ENCODE measurements around the gene THEM5.
A peak's percentile ranks its signal among the peaks of the same experiment; 100 is the strongest.

The THEM5 gene

GRCh38 chr1:151843398-151843797 lies 10.1 kb downstream of the THEM5 start:
- no peak for TF ChIP-seq CTCF (IDR thresholded peaks at IDR 0.05; ENCODE audit: unreplicated experiment in 3 of 3)
- H3K4me3 Mint-ChIP-seq, result no peak overlapping the region
- H3K36me3 Mint-ChIP-seq (ENCODE audit: low read depth), result no peaks in the 10 kb centered on the region
- H3K27me3 Mint-ChIP-seq (ENCODE audit: low read depth), result peaks cover 70% of the 10 kb centered on the region
- H3K4me1 Mint-ChIP-seq, result no peaks in the 10 kb centered on the region
- no peak overlapping the region for H3K27ac Mint-ChIP-seq
- H3K9me3 Mint-ChIP-seq, result no peaks in the 10 kb centered on the region

GRCh38 chr1:151841141-151841540 lies 12.4 kb downstream of the THEM5 start:
- Mint-ChIP-seq H3K27me3 (ENCODE audit: low read depth) (peaks cover 78% of the 10 kb centered on the region), H3K36me3 (ENCODE audit: low read depth) (no peaks in the 10 kb centered on the region), H3K4me1 (peaks cover 13% of the 10 kb centered on the region), H3K27ac (no peak overlapping the region), H3K9me3 (peaks cover 3% of the 10 kb centered on the region), H3K4me3 (no peak overlapping the region)
- TF ChIP-seq CTCF (IDR thresholded peaks at IDR 0.05; ENCODE audit: unreplicated experiment in 3 of 3), result no peak

GRCh38 chr1:151840421-151840820 lies 13.1 kb downstream of the THEM5 start:
- no peak for TF ChIP-seq CTCF (IDR thresholded peaks at IDR 0.05; ENCODE audit: unreplicated experiment in 3 of 3)

GRCh38 chr1:151839457-151840403 lies 13.8 kb downstream of the THEM5 start, which contains the start of gene C2CD4D:
Gene C2CD4D, minus strand, starts transcription at chr1:151839820. Its CDS starts 831 bp downstream, at chr1:151838989.
- Mint-ChIP-seq H3K27me3 (ENCODE audit: low read depth) (peaks cover 84% of the 10 kb centered on the region), H3K36me3 (ENCODE audit: low read depth) (no peaks in the 10 kb centered on the region), H3K4me3 (peak within 1 kb of the TSS; percentile 75 to 78 (median 75)), H3K4me1 (peaks cover 13% of the 10 kb centered on the region), H3K9me3 (peaks cover 3% of the 10 kb centered on the region), H3K27ac (no peak within 1 kb of the TSS)
- TF ChIP-seq CTCF (IDR thresholded peaks at IDR 0.05; ENCODE audit: unreplicated experiment in 3 of 3), result no peak

More at GRCh38 chr1:151840421-151840820, 13.1 kb downstream of the THEM5 start:
- Mint-ChIP-seq H3K9me3 (peaks cover 3% of the 10 kb centered on the region), H3K27ac (no peak overlapping the region), H3K27me3 (ENCODE audit: low read depth) (peaks cover 79% of the 10 kb centered on the region), H3K36me3 (ENCODE audit: low read depth) (no peaks in the 10 kb centered on the region), H3K4me1 (peaks cover 13% of the 10 kb centered on the region), H3K4me3 (peak overlapping the region; percentile 75 to 78 (median 75))

- H3K27me3 Mint-ChIP-seq (ENCODE audit: low read depth), result peaks cover 77% of the 10 kb centered on the region
- TF ChIP-seq CTCF (IDR thresholded peaks at IDR 0.05; ENCODE audit: unreplicated experiment in 3 of 3), result no peak
- H3K9me3 Mint-ChIP-seq, result peaks cover 3% of the 10 kb centered on the region
- peak overlapping the region; percentile 75 to 78 (median 75) for H3K4me3 Mint-ChIP-seq
- peaks cover 13% of the 10 kb centered on the region for H3K4me1 Mint-ChIP-seq
- H3K36me3 Mint-ChIP-seq (ENCODE audit: low read depth), result no peaks in the 10 kb centered on the region
- no peak overlapping the region for H3K27ac Mint-ChIP-seq
Measured at GRCh38 chr1:151839082-151839412, 14.5 kb downstream of the THEM5 start.

All from nephron (organoid).